H1 (cell line): Measurements from ENCODE around the gene GARNL3. TPM values are rescaled to one million over a fixed set of nuclear protein-coding genes. Genes with fewer than 3 reads are reported as not detected.

ENCODE experiments used
- CTCF ChIA-PET: fragments of 300-600 bp; sonication (Branson Sonifier 250); formaldehyde crosslinking; loops from one replicate; lab custom pipeline; 2021; ENCODE audit not compliant: partially characterized antibody; lab: Charles Lee
- POLR2A ChIA-PET: fragments of 300-600 bp; sonication (Branson Sonifier 250); formaldehyde crosslinking; loops from one replicate; lab custom pipeline; 2021; ENCODE audit warnings: inconsistent platforms; ENCODE audit not compliant: partially characterized antibody; lab: Charles Lee
- DNase-seq, 2 experiments: peaks; one replicate each; pipeline versions ENCODE4 v3.0.0 to v3.0.0-alpha.2; 2010 to 2022; ENCODE audit warnings: low spot score in 2 of 2, low read depth in 1 of 2, mixed read lengths in 1 of 2
- FAIRE-seq: peaks from 2 replicates; lab custom pipeline; 2011; peaks lifted over from hg19 to GRCh38; lab: Jason Lieb, UNC
- H2AFZ ChIP-seq: 2 replicates; pipeline ENCODE4 v1.8.1; 2012; ENCODE audit warnings: low read length, inconsistent platforms
- H2AK5ac ChIP-seq: 2 replicates; pipeline ENCODE4 v1.6.1; 2013; ENCODE audit warnings: low read depth, low read length
- H2BK120ac ChIP-seq: replicated peaks from 2 replicates; pipeline ENCODE3; 2013; ENCODE audit warnings: low read depth, low read length, inconsistent platforms
- H2BK12ac ChIP-seq: 2 replicates; pipeline ENCODE4 v1.6.1; 2013; ENCODE audit warnings: low read depth, low read length
- H2BK15ac ChIP-seq: 2 replicates; pipeline ENCODE4 v1.6.1; 2013; ENCODE audit warnings: low read length
- H2BK20ac ChIP-seq: 2 replicates; pipeline ENCODE4 v1.6.1; 2013; ENCODE audit warnings: low read length
- H2BK5ac ChIP-seq: 2 replicates; pipeline ENCODE4 v1.6.1; 2013; ENCODE audit warnings: low read depth, low read length
- H3K14ac ChIP-seq: 2 replicates; pipeline ENCODE4 v1.6.1; 2013; ENCODE audit warnings: inconsistent platforms; ENCODE audit not compliant: insufficient read length
- H3K18ac ChIP-seq: 2 replicates; pipeline ENCODE4 v1.6.1; 2013; ENCODE audit warnings: low read length; ENCODE audit errors: extremely low read depth
- H3K23ac ChIP-seq: 2 replicates; pipeline ENCODE4 v1.6.1; 2013; ENCODE audit warnings: inconsistent platforms; ENCODE audit not compliant: insufficient read length
- H3K23me2 ChIP-seq: 2 replicates; pipeline ENCODE4 v1.6.1; 2013; ENCODE audit warnings: low read depth, low read length
- H3K27ac ChIP-seq: 2 replicates; pipeline ENCODE4 v1.6.1; 2011; ENCODE audit warnings: low read depth, low read length, inconsistent platforms
- H3K27me3 ChIP-seq, 4 experiments: replicated peaks in 1 of 4; 1 replicate in 1 of 4; 2 replicates in 3 of 4; pipeline versions ENCODE4 v1.6.1 to v1.8.1; 2011 to 2013; ENCODE audit warnings: low read length in 3 of 4, mild to moderate bottlenecking in 3 of 4, inconsistent platforms in 2 of 4, mixed read lengths in 2 of 4, moderate library complexity in 1 of 4; ENCODE audit not compliant: control insufficient read depth in 3 of 4, insufficient read depth in 3 of 4; ENCODE audit errors: extremely low read depth in 1 of 4
- H3K36me3 ChIP-seq, 4 experiments: 2 replicates each; pipeline versions ENCODE4 v1.6.1 to v1.8.1; 2011 to 2013; ENCODE audit warnings: mild to moderate bottlenecking in 4 of 4, low read length in 3 of 4, moderate library complexity in 2 of 4, control low read depth in 1 of 4, inconsistent platforms in 1 of 4; ENCODE audit not compliant: insufficient read depth in 4 of 4, control insufficient read depth in 2 of 4
- H3K4ac ChIP-seq: replicated peaks from 2 replicates; pipeline ENCODE3; 2013; ENCODE audit warnings: low read length, low read depth, mixed read lengths, inconsistent platforms; ENCODE audit not compliant: insufficient read length
- H3K4me1 ChIP-seq, 4 experiments: replicated peaks in 1 of 4; 1 replicate in 1 of 4; 2 replicates in 3 of 4; pipeline versions ENCODE4 v1.6.1 to v1.8.1; 2011 to 2013; ENCODE audit warnings: low read length in 3 of 4, inconsistent platforms in 2 of 4, mixed read lengths in 1 of 4; ENCODE audit not compliant: insufficient read depth in 4 of 4, control insufficient read depth in 3 of 4
- H3K4me2 ChIP-seq, 2 experiments: 2 replicates each; pipeline versions ENCODE4 v1.6.1 to v1.8.1; 2011 to 2013; ENCODE audit warnings: low read depth in 2 of 2, low read length in 2 of 2, control low read depth in 1 of 2, inconsistent platforms in 1 of 2, mild to moderate bottlenecking in 1 of 2; ENCODE audit not compliant: insufficient read depth in 1 of 2
- H3K4me3 ChIP-seq, 4 experiments: fragments of 200-600, 300-600 bp in 1 of 4; sonication (generic), shearing (Covaris generic), sonication (Bioruptor Twin) in 1 of 4; 2 replicates each; pipeline versions ENCODE4 v1.5.1 to v1.8.1; 2011 to 2016; ENCODE audit warnings: low read length in 4 of 4, low read depth in 3 of 4, control low read depth in 2 of 4, inconsistent platforms in 2 of 4, mild to moderate bottlenecking in 2 of 4, mixed read lengths in 1 of 4, moderate library complexity in 1 of 4; ENCODE audit not compliant: insufficient read depth in 2 of 4; ENCODE audit errors: extremely low read depth in 1 of 4
- H3K56ac ChIP-seq: replicated peaks from 2 replicates; pipeline ENCODE3; 2013; ENCODE audit warnings: low read depth, mild to moderate bottlenecking, mixed read lengths, low read length, inconsistent platforms; ENCODE audit not compliant: insufficient read length
- H3K79me1 ChIP-seq: 2 replicates; pipeline ENCODE4 v1.6.1; 2013; ENCODE audit warnings: low read depth, low read length, control low read depth
- H3K79me2 ChIP-seq, 2 experiments: 2 replicates each; pipeline versions ENCODE4 v1.6.1 to v1.8.1; 2012 to 2013; ENCODE audit warnings: low read length in 2 of 2, mild to moderate bottlenecking in 2 of 2, inconsistent platforms in 1 of 2; ENCODE audit not compliant: insufficient read depth in 2 of 2, control insufficient read depth in 1 of 2
- H3K9ac ChIP-seq, 4 experiments: replicated peaks in 1 of 4; 1 replicate in 1 of 4; 2 replicates in 3 of 4; pipeline versions ENCODE4 v1.6.1 to v1.8.1; 2011 to 2013; ENCODE audit warnings: low read depth in 3 of 4, low read length in 3 of 4, control low read depth in 2 of 4, mild to moderate bottlenecking in 2 of 4, moderate library complexity in 2 of 4, inconsistent platforms in 1 of 4; ENCODE audit errors: extremely low read depth in 1 of 4
- H3K9me3 ChIP-seq, 2 experiments: 2 replicates each; pipeline versions ENCODE4 v1.6.1 to v1.8.1; 2012 to 2013; ENCODE audit warnings: mild to moderate bottlenecking in 2 of 2, moderate library complexity in 2 of 2, control low read depth in 1 of 2, inconsistent platforms in 1 of 2, low read depth in 1 of 2, low read length in 1 of 2, mixed read lengths in 1 of 2; ENCODE audit not compliant: insufficient read depth in 2 of 2
- H4K20me1 ChIP-seq, 2 experiments: replicated peaks in 1 of 2; 2 replicates each; pipeline versions ENCODE3 to v1.8.1; 2011 to 2013; ENCODE audit warnings: inconsistent platforms in 2 of 2, low read length in 2 of 2, mild to moderate bottlenecking in 1 of 2; ENCODE audit not compliant: insufficient read depth in 2 of 2, control insufficient read depth in 1 of 2
- H4K5ac ChIP-seq: 2 replicates; pipeline ENCODE4 v1.6.1; 2013; ENCODE audit warnings: low read length, low read depth, mixed read lengths, inconsistent platforms; ENCODE audit not compliant: insufficient read length
- H4K8ac ChIP-seq: 2 replicates; pipeline ENCODE4 v1.8.0; 2013; ENCODE audit warnings: mild to moderate bottlenecking, moderate library complexity, low read length, inconsistent platforms; ENCODE audit not compliant: insufficient read depth; ENCODE audit errors: extremely low read depth
- H4K91ac ChIP-seq: replicated peaks from 2 replicates; pipeline ENCODE3; 2013; ENCODE audit warnings: low read length, mixed read lengths, inconsistent platforms; ENCODE audit not compliant: insufficient read length
- BRCA1 ChIP-seq: IDR thresholded peaks from 2 replicates; pipeline ENCODE4 v1.6.1; 2012; ENCODE audit warnings: low read depth, low read length, improper control_type of control experiment
- CREB1 ChIP-seq: IDR thresholded peaks from 2 replicates; pipeline ENCODE4 v1.6.1; 2012; ENCODE audit warnings: inconsistent platforms
- EP300 ChIP-seq, 2 experiments: IDR thresholded peaks; 1 replicate in 1 of 2; 2 replicates in 1 of 2; pipeline ENCODE4 v1.6.1; 2011 to 2012; ENCODE audit warnings: low read depth in 2 of 2, low read length in 2 of 2, mild to moderate bottlenecking in 2 of 2, borderline replicate concordance in 1 of 2, inconsistent platforms in 1 of 2, moderate library complexity in 1 of 2
- KDM1A ChIP-seq: fragments of 200-600, 300-600 bp; sonication (generic); IDR thresholded peaks from 2 replicates; pipeline ENCODE4 v1.7.1; 2016; ENCODE audit warnings: mild to moderate bottlenecking, low read length, borderline replicate concordance
- PHF8 ChIP-seq: fragments of 200-600 bp; sonication (generic); conservative IDR thresholded peaks from 2 replicates; pipeline ENCODE4 v1.7.1; 2012; ENCODE audit warnings: low read depth, mild to moderate bottlenecking, inconsistent platforms, low read length, moderate library complexity
- POLR2A ChIP-seq, 2 experiments: IDR thresholded peaks; 1 replicate in 1 of 2; 2 replicates in 1 of 2; pipeline ENCODE4 v1.6.1; 2011; ENCODE audit warnings: low read depth in 2 of 2, low read length in 2 of 2, mild to moderate bottlenecking in 2 of 2; ENCODE audit errors: control extremely low read depth in 1 of 2
- POLR2AphosphoS5 ChIP-seq: IDR thresholded peaks from 2 replicates; pipeline ENCODE4 v1.6.1; 2011; ENCODE audit warnings: low read depth, low read length
- RAD21 ChIP-seq, 2 experiments: IDR thresholded peaks in 1 of 2; conservative IDR thresholded peaks in 1 of 2; 2 replicates each; pipeline ENCODE4 v1.6.1; 2011; ENCODE audit warnings: low read depth in 2 of 2, low read length in 2 of 2, improper control_type of control experiment in 1 of 2, inconsistent platforms in 1 of 2, mild to moderate bottlenecking in 1 of 2, moderate library complexity in 1 of 2
- RFX5 ChIP-seq: IDR thresholded peaks from 2 replicates; pipeline ENCODE4 v1.6.1; 2011; ENCODE audit warnings: low read depth, low read length, improper control_type of control experiment, borderline replicate concordance
- SIX5 ChIP-seq: IDR thresholded peaks from 2 replicates; pipeline ENCODE4 v1.6.1; 2011; ENCODE audit warnings: mild to moderate bottlenecking, low read depth, low read length
- whole genome bisulfite sequencing, 2 experiments: shearing (Covaris generic) in 1 of 2; methylation state at CpG; one replicate each; pipeline versions ENCODE4 v1.1.6 to v1.1.7; 2013 to 2015; ENCODE audit warnings: low lambda C conversion rate in 2 of 2, mixed read lengths in 2 of 2, inconsistent platforms in 1 of 2, low coverage in 1 of 2, missing lambda C conversion rate in 1 of 2; ENCODE audit not compliant: insufficient replicate concordance in 2 of 2, insufficient coverage in 1 of 2, insufficient read length in 1 of 2; ENCODE audit errors: extremely low coverage in 1 of 2, missing lambda C conversion rate in 1 of 2; 5-methylcytosine and 5-hydroxymethylcytosine counted together
- polyA plus RNA-seq, 7 experiments: library from polyadenylated mRNA; depleted of rRNA in 3 of 7; stranded (reverse) in 5 of 7; unstranded in 2 of 7; fragments of >200 nt in 5 of 7; fragments of 200-250 nt in 2 of 7; gene quantifications; 1 replicate in 5 of 7; 2 replicates in 1 of 7; 4 replicates in 1 of 7; pipeline versions ENCODE4 v1.2.1 to v1.2.3, GENCODE V29; 2011 to 2013; ENCODE audit warnings: missing spikeins in 2 of 7, mixed read lengths in 2 of 7
- total RNA-seq: library from RNA; stranded (reverse); fragmentation: NEBNext Ultra II Directional; extraction: Animal tissue kit (Norgen Biotek cat#: 25700); gene quantifications from 2 replicates; pipeline ENCODE4 v1.2.1, GENCODE V29; 2021

The GARNL3 gene
- total and polyA plus RNA-seq, 2 of the 8 experiments (the other 6 are each of a cell fraction or from before 2014, with no cell fraction given) = 6.5 to 18.3 TPM

DNA sequence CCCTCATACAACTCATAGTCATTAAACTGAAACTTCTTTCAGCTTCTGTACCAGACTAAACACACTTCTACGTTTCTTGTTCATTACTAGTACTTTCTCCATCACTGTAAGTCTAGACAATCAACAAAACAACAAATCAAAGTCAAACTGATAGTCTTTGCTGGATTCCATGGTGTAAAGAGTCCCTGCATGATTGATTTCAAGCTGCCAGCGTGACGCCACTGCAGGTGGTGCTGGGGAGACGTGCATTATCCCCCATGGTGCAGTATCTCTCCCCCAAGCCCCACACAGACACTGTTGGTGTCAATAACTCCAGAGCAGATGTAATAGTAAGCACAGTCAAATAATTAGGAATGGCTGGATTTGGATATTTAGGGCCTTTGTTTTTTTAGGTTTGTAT is 121.7 kb downstream of the GARNL3 start:
- Histone ChIP-seq H3K4me1 (peaks cover 0 to 2% (median 0%) of the 10 kb centered on the region in 4 experiments; a peak in 1 of 7 replicates), H2AFZ (no peak overlapping the region), H4K8ac (no peak overlapping the region), H3K79me2 (no peaks in the 10 kb centered on the region), H3K23me2 (no peaks in the 10 kb centered on the region), H2BK12ac (no peak overlapping the region), H2BK15ac (no peak overlapping the region), H3K36me3 (no peaks in the 10 kb centered on the region), H4K5ac (no peak overlapping the region), H3K9ac (no peak overlapping the region), H3K27me3 (no peaks in the 10 kb centered on the region; a peak in 1 of 7 replicates), H2BK120ac (no peak overlapping the region), H3K4me3 (no peak overlapping the region), H4K91ac (no peak overlapping the region), H2BK5ac (no peak overlapping the region), H3K27ac (no peak overlapping the region), H3K79me1 (no peaks in the 10 kb centered on the region), H3K4ac (no peak overlapping the region), H3K14ac (no peak overlapping the region), H4K20me1 (no peaks in the 10 kb centered on the region), H3K18ac (no peak overlapping the region), H3K4me2 (no peak overlapping the region), H2AK5ac (no peak overlapping the region), H3K23ac (no peak overlapping the region), H3K56ac (no peak overlapping the region), H3K9me3 (no peaks in the 10 kb centered on the region), H2BK20ac (no peak overlapping the region)
- CTCF ChIA-PET = interaction anchor here (0.9 to 2.3 kb wide), 3 partner anchors 16 to 26 kb away, joined by 3 to 9 read pairs (median 4); no protein-coding TSS in a partner anchor
- FAIRE-seq (no peak), DNase-seq (peak in 1 of 2 experiments; percentile 14)
- TF ChIP-seq CREB1 (no peak), RAD21 (IDR thresholded peaks at IDR 0.05 in 1 of 2, conservative IDR thresholded peaks at IDR 0.05 in 1 of 2; ENCODE audit: low read depth in 2 of 2, low read length in 2 of 2) (no peak), BRCA1 (no peak), PHF8 (no peak), KDM1A (no peak), SIX5 (no peak), POLR2A (IDR thresholded peaks at IDR 0.05; ENCODE audit: control extremely low read depth in 1 of 2, low read depth in 2 of 2, low read length in 2 of 2) (no peak), EP300 (IDR thresholded peaks at IDR 0.05; ENCODE audit: borderline replicate concordance in 1 of 2, low read depth in 2 of 2, low read length in 2 of 2) (no peak), POLR2AphosphoS5 (no peak), RFX5 (no peak)
- POLR2A ChIA-PET = interaction anchor here (1.7 kb wide), 1 partner anchor 64 kb away, joined by 8 read pairs; the partner anchor contains the start of genes LRSAM1 and RPL12
- 74% methylated on average over 4 of the region's 4 CpGs; no CpG with 5 or more reads in 1 of the 2 experiments for whole genome bisulfite sequencing, 2 experiments
